GM23248 (cell line): ENCODE results near the gene SMARCD1.

Source experiments
- EZH2 ChIP-seq: fragments of 200-600 bp; sonication (generic); IDR thresholded peaks from 2 replicates; pipeline ENCODE4 v1.6.1; 2018; ENCODE audit warnings: antibody characterized with exemption, mild to moderate bottlenecking; ENCODE audit not compliant: insufficient read depth, poor library complexity, severe bottlenecking
- EZH2phosphoT487 ChIP-seq: fragments of 200-600 bp; sonication (generic); IDR thresholded peaks from 2 replicates; pipeline ENCODE4 v1.6.1; 2018; ENCODE audit warnings: antibody characterized with exemption, moderate library complexity, mild to moderate bottlenecking, low read depth; ENCODE audit not compliant: insufficient read depth

- TF ChIP-seq EZH2phosphoT487 (no peak), EZH2 (no peak)
Measured at GRCh38 chr12:50121641-50122040, 36.5 kb downstream of the SMARCD1 start.
